CD4-positive, alpha-beta T cell treated with Interferon alpha-2 for 1 hour (primary cell): ENCODE results near the gene EHD4.
A peak's percentile ranks its signal among the peaks of the same experiment; 100 is the strongest.

Source experiments
- DNase-seq, 2 donors: peaks; one replicate each; pipeline ENCODE4 v3.0.0-alpha.2; 2020 to 2022

The EHD4 gene

GRCh38 chr15:41933771-41934170 is 38.6 kb downstream of the EHD4 start:
- peak in 1 of 2 donors; percentile 16 for DNase-seq

GRCh38 chr15:41933326-41933725 is 39.0 kb downstream of the EHD4 start:
- no peak for DNase-seq

- DNase-seq, result no peak
Measured at GRCh38 chr15:41932511-41933289, 39.7 kb downstream of the EHD4 start.

- DNase-seq, result no peak
Measured at GRCh38 chr15:41932101-41932500, 40.3 kb downstream of the EHD4 start.

- no peak for DNase-seq
Measured at GRCh38 chr15:41930867-41931222, 41.5 kb downstream of the EHD4 start.

- DNase-seq, result peak in 1 of 2 donors; percentile 61
Measured at GRCh38 chr15:41930221-41930866, 42.0 kb downstream of the EHD4 start.

GRCh38 chr15:41928637-41929620 is 43.4 kb downstream of the EHD4 start:
- DNase-seq, result peak in 1 of 2 donors; percentile 65

- no peak for DNase-seq
Measured at GRCh38 chr15:41928100-41928499, 44.3 kb downstream of the EHD4 start.

- no peak for DNase-seq
Measured at GRCh38 chr15:41927536-41927935, 44.8 kb downstream of the EHD4 start.

- peak in 1 of 2 donors; percentile 23 for DNase-seq
Measured at GRCh38 chr15:41926185-41927056, 45.9 kb downstream of the EHD4 start.

- no peak for DNase-seq
Measured at GRCh38 chr15:41925086-41925608, 47.2 kb downstream of the EHD4 start.

- DNase-seq, result no peak
Measured at GRCh38 chr15:41923401-41923997, 48.9 kb downstream of the EHD4 start.

- DNase-seq, result no peak
Measured at GRCh38 chr15:41922353-41922752, 50.0 kb downstream of the EHD4 start.

- DNase-seq, result no peak
Measured at GRCh38 chr15:41921639-41922038, 50.7 kb downstream of the EHD4 start.

GRCh38 chr15:41921167-41921566 is 51.2 kb downstream of the EHD4 start:
- DNase-seq, result no peak

GRCh38 chr15:41919954-41920538 is 52.3 kb downstream of the EHD4 start:
- DNase-seq, result no peak

GRCh38 chr15:41919201-41919820 is 53.0 kb downstream of the EHD4 start:
- DNase-seq, result no peak

GRCh38 chr15:41918506-41919126 is 53.7 kb downstream of the EHD4 start:
- no peak for DNase-seq

GRCh38 chr15:41917767-41918430 is 54.5 kb downstream of the EHD4 start:
- no peak for DNase-seq
